HG03095 (cell line): ENCODE results near the gene FERMT3.

Source experiments
- ATAC-seq: cut with Tn5 transposase; IDR thresholded peaks from one replicate; pipeline ENCODE4 v1.9.1; 2021; ENCODE audit warnings: moderate library complexity; ENCODE audit not compliant: unreplicated experiment

Gene FERMT3

GRCh38 chr11:64247729-64248531 lies 41.4 kb downstream of the FERMT3 start:
- ATAC-seq, result no peak

- ATAC-seq, result no peak
Observed at GRCh38 chr11:64248578-64248977, 42.1 kb downstream of the FERMT3 start.

GRCh38 chr11:64249038-64249437 lies 42.5 kb downstream of the FERMT3 start:
- ATAC-seq, result no peak

- ATAC-seq, result no peak
Observed at GRCh38 chr11:64249563-64250414, 43.3 kb downstream of the FERMT3 start.

GRCh38 chr11:64250415-64251015 lies 44.0 kb downstream of the FERMT3 start:
- ATAC-seq, result no peak

GRCh38 chr11:64251016-64251752 lies 44.7 kb downstream of the FERMT3 start, which contains the start of gene PLCB3:
Gene PLCB3, plus strand, starts transcription at chr11:64251530. Its CDS starts 120 bp downstream, at chr11:64251650.
- no peak for ATAC-seq

GRCh38 chr11:64251753-64252002 lies 45.2 kb downstream of the FERMT3 start:
- ATAC-seq, result no peak

- ATAC-seq, result no peak
Observed at GRCh38 chr11:64252003-64252872, 45.7 kb downstream of the FERMT3 start.

- ATAC-seq, result no peak
Observed at GRCh38 chr11:64253043-64253442, 46.5 kb downstream of the FERMT3 start.

- no peak for ATAC-seq
Observed at GRCh38 chr11:64253481-64253880, 47.0 kb downstream of the FERMT3 start.

- ATAC-seq, result no peak
Observed at GRCh38 chr11:64254326-64254725, 47.8 kb downstream of the FERMT3 start.

GRCh38 chr11:64255135-64256128 lies 48.9 kb downstream of the FERMT3 start:
- ATAC-seq, result no peak

- ATAC-seq, result no peak
Observed at GRCh38 chr11:64256300-64256699, 49.8 kb downstream of the FERMT3 start.

- ATAC-seq, result no peak
Observed at GRCh38 chr11:64258356-64258755, 51.8 kb downstream of the FERMT3 start.

GRCh38 chr11:64258946-64259532 lies 52.5 kb downstream of the FERMT3 start:
- no peak for ATAC-seq

- ATAC-seq, result no peak
Observed at GRCh38 chr11:64259533-64260067, 53.1 kb downstream of the FERMT3 start.

- no peak for ATAC-seq
Observed at GRCh38 chr11:64260147-64260708, 53.7 kb downstream of the FERMT3 start.

GRCh38 chr11:64261556-64262080 lies 55.1 kb downstream of the FERMT3 start:
- no peak for ATAC-seq
